Measurements from ENCODE around the gene LANCL1. TPM values are rescaled to one million over a fixed set of nuclear protein-coding genes. Genes with fewer than 3 reads are reported as not detected.
"Not testable (repeated sequence)": the region's sequence is repeated elsewhere in the genome, so short reads cannot be mapped to it uniquely, and the experiment has no call there.

Gene LANCL1
- total RNA-seq, 1 donor from 2014 or later = 55.9 TPM

GRCh38 chr2:210459880-210460279 lies 16.7 kb downstream of the LANCL1 start:
- Mint-ChIP-seq H3K27ac (no peak overlapping the region), H3K4me1 (ENCODE audit: unreplicated experiment) (peaks cover 6% of the 10 kb centered on the region), H3K4me3 (no peak overlapping the region), H3K27me3 (no peaks in the 10 kb centered on the region), H3K9me3 (no peaks in the 10 kb centered on the region), H3K36me3 (peaks cover 35% of the 10 kb centered on the region)
- no peak for TF ChIP-seq CTCF (conservative IDR thresholded peaks at IDR 0.05)
- DNase-seq (ENCODE audit: extremely low spot score, unreplicated experiment) = no peak

- no peak overlapping the region for H3K4me3 Mint-ChIP-seq
These were observed 17.2 kb downstream of the LANCL1 start for GRCh38 chr2:210459407-210459806.

GRCh38 chr2:210458395-210458794 lies 18.2 kb downstream of the LANCL1 start:
- H3K36me3 Mint-ChIP-seq = peaks cover 45% of the 10 kb centered on the region
- H3K4me3 Mint-ChIP-seq = no peak overlapping the region
- no peaks in the 10 kb centered on the region for H3K9me3 Mint-ChIP-seq
- TF ChIP-seq CTCF (conservative IDR thresholded peaks at IDR 0.05) = no peak
- no peaks in the 10 kb centered on the region for H3K27me3 Mint-ChIP-seq
- peaks cover 6% of the 10 kb centered on the region for H3K4me1 Mint-ChIP-seq (ENCODE audit: unreplicated experiment)
- DNase-seq (ENCODE audit: extremely low spot score, unreplicated experiment) = no peak
- no peak overlapping the region for H3K27ac Mint-ChIP-seq

More at GRCh38 chr2:210459407-210459806, 17.2 kb downstream of the LANCL1 start:
- no peak for DNase-seq (ENCODE audit: extremely low spot score, unreplicated experiment)
- Mint-ChIP-seq H3K9me3 (no peaks in the 10 kb centered on the region), H3K27ac (no peak overlapping the region), H3K4me1 (ENCODE audit: unreplicated experiment) (peaks cover 6% of the 10 kb centered on the region), H3K36me3 (peaks cover 39% of the 10 kb centered on the region), H3K27me3 (no peaks in the 10 kb centered on the region)
- TF ChIP-seq CTCF (conservative IDR thresholded peaks at IDR 0.05) = no peak

- Mint-ChIP-seq H3K27ac (no peak overlapping the region), H3K4me3 (no peak overlapping the region), H3K27me3 (no peaks in the 10 kb centered on the region), H3K9me3 (no peaks in the 10 kb centered on the region), H3K36me3 (peaks cover 45% of the 10 kb centered on the region), H3K4me1 (ENCODE audit: unreplicated experiment) (no peaks in the 10 kb centered on the region)
- TF ChIP-seq CTCF (conservative IDR thresholded peaks at IDR 0.05) = no peak
- no peak for DNase-seq (ENCODE audit: extremely low spot score, unreplicated experiment)
These were observed 20.0 kb downstream of the LANCL1 start for GRCh38 chr2:210456571-210456970.

- H3K4me1 Mint-ChIP-seq (ENCODE audit: unreplicated experiment) = no peaks in the 10 kb centered on the region
- no peak for TF ChIP-seq CTCF (conservative IDR thresholded peaks at IDR 0.05)
- no peak overlapping the region for H3K27ac Mint-ChIP-seq
- H3K9me3 Mint-ChIP-seq = no peaks in the 10 kb centered on the region
- no peak overlapping the region for H3K4me3 Mint-ChIP-seq
- H3K36me3 Mint-ChIP-seq = peaks cover 57% of the 10 kb centered on the region
- no peaks in the 10 kb centered on the region for H3K27me3 Mint-ChIP-seq
- DNase-seq (ENCODE audit: extremely low spot score, unreplicated experiment) = no peak
These were observed 22.2 kb downstream of the LANCL1 start for GRCh38 chr2:210454336-210454735.

- H3K4me3 Mint-ChIP-seq = no peak overlapping the region
- H3K9me3 Mint-ChIP-seq = peaks cover 11% of the 10 kb centered on the region
- no peaks in the 10 kb centered on the region for H3K27me3 Mint-ChIP-seq
- no peaks in the 10 kb centered on the region for H3K4me1 Mint-ChIP-seq (ENCODE audit: unreplicated experiment)
- H3K36me3 Mint-ChIP-seq = peaks cover 72% of the 10 kb centered on the region
- no peak overlapping the region for H3K27ac Mint-ChIP-seq
- no peak for TF ChIP-seq CTCF (conservative IDR thresholded peaks at IDR 0.05)
- DNase-seq (ENCODE audit: extremely low spot score, unreplicated experiment) = no peak
These were observed 24.4 kb downstream of the LANCL1 start for GRCh38 chr2:210452194-210452593.

GRCh38 chr2:210450942-210451341 lies 25.6 kb downstream of the LANCL1 start:
- DNase-seq (ENCODE audit: extremely low spot score, unreplicated experiment); H3K27ac Mint-ChIP-seq; H3K4me1 Mint-ChIP-seq (ENCODE audit: unreplicated experiment); H3K27me3 Mint-ChIP-seq; H3K4me3 Mint-ChIP-seq: not testable (repeated sequence)
- H3K9me3 Mint-ChIP-seq = peaks cover 11% of the 10 kb centered on the region
- H3K36me3 Mint-ChIP-seq = peaks cover 76% of the 10 kb centered on the region
